ENCODE data around the gene SLC1A2.

The SLC1A2 gene

DNA sequence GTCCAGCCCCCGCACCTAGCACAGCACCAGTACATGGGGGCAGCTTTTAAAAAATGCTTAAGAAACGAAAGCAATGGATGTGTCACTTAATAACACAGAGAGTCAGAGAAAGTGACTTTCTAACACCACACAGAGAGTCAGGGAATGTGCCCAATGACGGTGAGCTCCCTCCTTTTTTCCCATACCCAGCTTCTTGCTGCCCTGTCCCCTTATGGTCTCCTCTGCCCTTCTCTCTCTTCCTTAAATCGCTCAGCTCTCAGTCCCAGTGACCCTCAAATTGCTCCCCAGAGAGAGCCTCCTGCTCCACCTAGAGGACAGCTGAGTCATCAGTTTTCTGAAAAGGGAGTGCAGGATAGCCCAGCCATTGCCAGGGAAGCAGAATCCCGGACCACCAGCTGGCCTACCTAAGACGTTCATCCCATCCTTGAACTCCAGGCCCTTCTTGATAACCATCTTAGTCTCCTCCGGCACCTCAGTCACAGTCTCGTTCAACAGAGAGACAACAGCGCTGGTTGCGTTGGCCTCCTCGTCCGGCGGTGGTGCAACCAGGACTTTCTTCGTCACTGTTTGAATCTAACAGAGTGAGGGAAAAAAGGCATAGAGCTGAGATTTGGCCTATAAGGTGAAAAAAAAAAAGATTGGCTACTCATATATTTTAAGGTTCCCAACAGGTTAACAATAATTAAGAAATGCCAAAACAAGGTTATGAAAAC is 113.5 kb downstream of the SLC1A2 start:
- DNase-seq (ENCODE audit: low read depth in 1 of 2, low spot score in 1 of 2) = peak in 1 of 2 donors; percentile 11

GRCh38 chr11:35304900-35305460 is 114.4 kb downstream of the SLC1A2 start:
- DNase-seq (ENCODE audit: low read depth in 1 of 2, low spot score in 1 of 2) = no peak

- no peak for DNase-seq (ENCODE audit: low read depth in 1 of 2, low spot score in 1 of 2)
Observed at GRCh38 chr11:35304386-35304775, 115.0 kb downstream of the SLC1A2 start.

- DNase-seq (ENCODE audit: low read depth in 1 of 2, low spot score in 1 of 2) = no peak
Observed at GRCh38 chr11:35303596-35304385, 115.6 kb downstream of the SLC1A2 start.

DNA sequence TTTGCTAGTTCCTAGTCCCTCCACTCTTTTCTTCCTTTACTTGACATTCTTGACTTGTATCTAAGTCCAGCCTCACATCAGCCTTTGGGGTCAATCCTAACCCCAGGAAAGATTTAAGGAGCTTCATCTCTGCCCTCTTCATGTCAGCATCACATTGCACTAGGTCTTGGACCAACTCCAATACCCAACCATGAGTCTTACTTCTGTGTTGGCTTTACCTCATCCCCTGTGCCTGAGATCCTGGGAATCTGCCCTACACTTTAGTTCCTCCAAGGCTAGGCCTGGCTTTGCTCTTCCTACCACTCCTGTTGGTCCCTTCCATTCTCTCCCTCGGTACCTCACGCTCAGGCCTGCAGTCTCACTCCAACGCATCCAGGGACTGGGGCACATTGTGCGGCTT is 117.0 kb downstream of the SLC1A2 start:
- no peak for DNase-seq (ENCODE audit: low read depth in 1 of 2, low spot score in 1 of 2)

DNA sequence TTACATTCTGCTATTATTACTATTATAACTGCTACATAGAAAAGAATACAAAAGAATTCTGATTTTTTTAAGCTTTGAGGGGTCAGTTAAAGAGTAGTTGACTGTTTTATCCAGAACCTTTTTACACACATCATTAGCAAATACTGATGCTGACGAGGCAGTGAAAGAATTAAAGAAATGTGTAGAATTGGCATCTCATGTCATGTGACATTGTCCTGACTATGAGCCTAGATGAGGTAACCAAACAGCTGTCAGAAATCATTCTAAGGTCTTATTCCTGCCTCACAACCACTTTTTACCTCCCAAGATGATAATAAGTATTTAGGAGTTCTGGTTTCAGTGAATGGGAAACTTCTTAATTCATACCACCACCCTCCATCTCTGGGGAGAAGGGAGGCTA is 121.0 kb downstream of the SLC1A2 start:
- DNase-seq (ENCODE audit: low read depth in 1 of 2, low spot score in 1 of 2) = no peak

- DNase-seq (ENCODE audit: low read depth in 1 of 2, low spot score in 1 of 2) = no peak
Observed at GRCh38 chr11:35295751-35296150, 123.6 kb downstream of the SLC1A2 start.

GRCh38 chr11:35293699-35294098 is 125.7 kb downstream of the SLC1A2 start:
- DNase-seq (ENCODE audit: low read depth in 1 of 2, low spot score in 1 of 2) = no peak

- DNase-seq (ENCODE audit: low read depth in 1 of 2, low spot score in 1 of 2) = no peak
Observed at GRCh38 chr11:35293035-35293434, 126.3 kb downstream of the SLC1A2 start.

DNA sequence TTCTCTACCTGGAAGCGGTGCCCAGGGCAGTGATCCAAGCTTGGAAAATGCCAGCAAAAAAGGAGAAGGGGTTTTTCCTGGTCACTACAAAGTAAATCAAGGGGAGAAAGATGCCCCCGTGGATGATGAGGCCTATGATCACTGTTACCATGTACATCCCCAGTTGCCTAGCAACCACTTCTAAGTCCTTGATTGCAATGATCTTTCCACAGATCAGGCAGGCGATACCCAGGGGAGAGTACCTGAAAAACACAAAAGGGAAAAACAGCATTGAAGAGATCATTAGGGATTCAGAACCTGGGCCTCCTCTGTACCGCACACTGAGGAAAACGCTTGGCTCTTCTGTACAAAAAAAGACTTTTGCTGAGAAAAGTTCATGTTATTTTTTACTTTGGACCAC is 127.1 kb downstream of the SLC1A2 start:
- no peak for DNase-seq (ENCODE audit: low read depth in 1 of 2, low spot score in 1 of 2)

- no peak for DNase-seq (ENCODE audit: low read depth in 1 of 2, low spot score in 1 of 2)
Observed at GRCh38 chr11:35290876-35291275, 128.5 kb downstream of the SLC1A2 start.

- no peak for DNase-seq (ENCODE audit: low read depth in 1 of 2, low spot score in 1 of 2)
Observed at GRCh38 chr11:35289821-35290220, 129.5 kb downstream of the SLC1A2 start.

DNA sequence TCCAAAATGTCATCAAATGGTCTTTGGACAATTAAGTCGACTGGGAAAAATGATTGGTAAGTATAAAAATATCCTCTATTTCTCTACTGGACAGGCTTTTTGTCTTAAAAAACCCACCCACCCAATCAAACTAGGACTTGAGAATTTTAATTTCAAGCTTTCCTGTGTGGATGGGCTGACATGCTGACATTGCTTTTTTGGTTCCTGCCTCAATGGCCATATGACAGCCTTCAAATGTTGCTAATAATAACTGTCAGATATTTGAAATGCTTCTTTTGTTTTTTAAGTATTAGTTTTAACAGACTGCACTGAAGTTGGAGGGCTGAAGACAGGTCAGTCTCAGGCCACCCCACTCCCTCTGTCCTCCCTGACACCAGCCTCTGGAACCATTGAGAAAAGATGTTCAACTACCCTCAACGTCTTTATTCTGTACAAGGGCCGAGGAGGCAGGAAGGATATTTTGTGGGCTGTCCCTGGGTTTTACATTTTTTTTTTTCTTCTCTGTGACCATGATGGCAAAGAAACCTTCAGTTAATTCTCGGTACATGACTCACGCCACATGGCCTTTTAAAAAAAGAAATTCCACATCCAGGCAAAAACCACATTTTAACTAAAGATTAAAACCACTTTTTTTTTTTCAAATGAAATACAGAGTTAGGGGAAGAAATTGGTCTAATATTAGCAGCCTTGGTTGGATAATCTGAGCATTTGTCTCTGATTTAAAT is 130.4 kb downstream of the SLC1A2 start:
- DNase-seq (ENCODE audit: low read depth in 1 of 2, low spot score in 1 of 2) = no peak

- no peak for DNase-seq (ENCODE audit: low read depth in 1 of 2, low spot score in 1 of 2)
Observed at GRCh38 chr11:35288309-35288708, 131.0 kb downstream of the SLC1A2 start.

DNA sequence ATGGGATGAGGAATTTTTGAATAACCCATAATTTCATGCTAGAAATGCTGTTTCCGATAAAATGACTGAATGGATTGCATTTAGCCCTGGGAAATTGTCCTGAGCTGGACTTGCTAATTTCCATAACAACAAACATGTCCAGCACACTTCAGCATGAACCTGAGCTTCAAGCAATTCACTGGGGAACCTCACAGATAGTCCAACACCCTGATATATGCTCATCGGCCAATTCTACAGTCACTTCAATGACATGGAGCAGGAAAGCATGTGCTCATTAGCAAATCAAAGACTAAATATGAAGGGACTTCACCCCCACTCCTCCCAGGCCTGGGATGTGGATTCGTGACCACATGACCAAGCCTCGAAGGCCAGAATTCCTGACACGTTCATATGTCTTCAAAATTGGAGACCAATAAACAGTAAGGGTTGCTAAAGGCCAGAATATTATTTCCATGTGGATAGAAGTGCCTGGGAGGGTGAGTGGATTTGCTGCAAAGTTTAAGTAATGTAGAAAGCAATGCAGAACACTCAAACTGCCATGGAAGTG is 131.9 kb downstream of the SLC1A2 start:
- DNase-seq (ENCODE audit: low read depth in 1 of 2, low spot score in 1 of 2) = no peak

DNA sequence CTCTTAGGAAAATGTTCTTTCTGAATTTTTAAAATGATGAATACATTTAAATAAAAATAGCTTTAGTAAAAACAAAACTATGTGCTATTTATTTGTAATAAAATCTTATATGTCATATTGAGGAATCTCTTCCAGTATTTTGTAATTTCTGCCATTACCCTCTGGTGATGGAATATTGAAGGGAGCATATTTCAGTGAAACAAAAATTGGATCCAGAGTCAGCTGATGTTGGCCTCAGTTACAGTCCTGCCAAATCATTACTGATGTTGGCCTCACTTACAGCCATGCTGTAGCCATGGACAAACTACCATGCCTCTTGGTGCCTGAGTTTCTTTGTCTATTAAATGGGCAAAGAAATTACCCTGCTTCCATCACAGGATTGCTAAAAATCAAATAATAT is 133.2 kb downstream of the SLC1A2 start:
- DNase-seq (ENCODE audit: low read depth in 1 of 2, low spot score in 1 of 2) = no peak

- DNase-seq (ENCODE audit: low read depth in 1 of 2, low spot score in 1 of 2) = no peak
Observed at GRCh38 chr11:35285471-35285870, 133.9 kb downstream of the SLC1A2 start.

DNA sequence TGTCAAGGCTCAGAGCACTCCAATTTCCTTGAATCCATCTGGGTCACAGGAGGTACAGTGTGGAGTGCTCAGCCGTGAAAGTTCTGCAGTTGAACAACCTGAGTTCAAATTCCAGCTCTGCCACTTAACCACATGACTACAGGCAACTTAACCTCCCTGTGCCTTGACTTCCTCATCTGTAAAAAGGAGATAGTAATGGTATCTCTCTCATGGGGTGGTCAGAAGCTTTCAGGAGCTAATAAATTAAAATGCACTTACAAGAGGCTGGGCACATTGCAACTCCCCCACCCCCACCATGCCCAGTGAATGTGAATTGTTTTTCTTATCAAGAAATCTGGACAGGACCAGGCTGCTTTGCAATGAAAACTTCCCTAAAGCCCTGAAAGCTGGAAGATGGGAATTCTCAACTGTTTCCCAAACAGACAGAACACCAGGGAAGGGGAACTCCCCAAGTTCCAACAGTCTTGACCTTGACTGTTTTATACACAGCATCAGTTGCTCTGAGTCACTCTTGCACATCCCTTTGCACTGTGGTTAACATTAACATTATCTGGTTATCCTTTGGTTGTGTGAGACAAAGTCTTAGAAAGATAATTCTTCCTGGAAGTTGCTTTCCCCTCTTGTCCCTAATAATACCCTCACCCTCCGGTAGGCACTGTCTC is 137.0 kb downstream of the SLC1A2 start:
- no peak for DNase-seq (ENCODE audit: low read depth in 1 of 2, low spot score in 1 of 2)

- no peak for DNase-seq (ENCODE audit: low read depth in 1 of 2, low spot score in 1 of 2)
Observed at GRCh38 chr11:35281169-35281688, 138.1 kb downstream of the SLC1A2 start.

DNA sequence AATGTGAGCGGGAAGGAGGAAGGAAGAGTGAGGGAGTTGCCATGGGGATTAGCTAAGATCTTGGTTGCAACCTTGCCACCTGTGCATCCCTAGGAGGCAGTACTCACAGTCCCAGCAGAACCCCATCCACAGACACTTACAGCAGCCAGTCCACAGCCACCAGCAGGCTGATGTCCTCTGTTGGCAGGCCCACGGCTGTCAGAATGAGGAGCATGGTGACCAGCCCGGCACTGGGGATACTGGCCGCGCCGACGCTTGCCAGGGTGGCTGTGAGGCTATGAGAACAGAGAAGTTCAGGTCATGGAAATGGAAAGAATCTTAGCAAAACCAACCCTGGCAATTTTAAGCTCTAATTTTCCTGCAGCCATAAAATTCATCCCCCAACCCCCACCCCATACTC is 138.6 kb downstream of the SLC1A2 start:
- no peak for DNase-seq (ENCODE audit: low read depth in 1 of 2, low spot score in 1 of 2)

DNA sequence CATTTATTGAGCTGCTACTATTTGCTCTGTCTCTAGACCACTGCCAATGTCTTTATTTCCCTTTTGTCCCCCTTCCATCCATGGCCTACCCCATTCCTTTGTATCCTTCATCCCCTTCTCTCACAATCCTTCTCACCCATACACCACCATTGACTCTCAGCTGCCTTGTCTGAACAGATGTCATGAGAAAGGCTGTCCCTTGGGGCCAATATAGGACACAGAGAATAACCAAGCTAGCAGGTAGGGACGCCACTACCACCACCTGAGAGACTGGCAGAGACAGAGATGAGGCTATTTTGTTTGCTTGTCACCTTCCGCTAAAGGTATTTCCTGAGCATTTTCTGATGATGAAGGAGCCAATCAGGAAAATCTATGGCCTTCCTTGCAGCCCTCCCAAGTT is 141.5 kb downstream of the SLC1A2 start:
- no peak for DNase-seq (ENCODE audit: low read depth in 1 of 2, low spot score in 1 of 2)
